ENCODE data around the gene USP15.

Gene USP15

GRCh38 chr12:62248873-62249272, 11.3 kb upstream of the USP15 start:
- TF ChIP-seq CTCF (IDR thresholded peaks at IDR 0.05; ENCODE audit: extremely low read depth, missing control alignments) = no peak
- DNase-seq (ENCODE audit: low spot score) = no peak

DNA sequence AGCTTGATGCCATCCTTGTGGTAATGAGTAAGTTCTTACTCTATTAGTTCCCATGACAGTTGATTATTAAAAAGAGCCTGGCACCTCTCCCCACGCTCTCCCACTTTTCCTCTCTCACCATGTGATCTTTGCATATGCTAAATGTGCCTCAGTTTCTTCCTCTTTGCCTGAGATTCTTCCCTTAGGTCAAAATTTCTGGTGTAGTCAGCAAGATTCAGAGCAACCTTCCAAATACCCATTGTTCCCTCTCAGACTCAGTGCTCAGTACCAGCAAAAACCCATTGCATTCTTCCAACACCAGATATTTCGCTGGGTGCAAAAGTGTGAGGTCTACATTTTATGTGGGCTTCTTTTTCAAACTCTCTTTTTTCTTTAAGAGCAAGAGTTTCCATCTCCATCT, 10.8 kb upstream of the USP15 start:
- TF ChIP-seq CTCF (IDR thresholded peaks at IDR 0.05; ENCODE audit: extremely low read depth, missing control alignments) = no peak

DNA sequence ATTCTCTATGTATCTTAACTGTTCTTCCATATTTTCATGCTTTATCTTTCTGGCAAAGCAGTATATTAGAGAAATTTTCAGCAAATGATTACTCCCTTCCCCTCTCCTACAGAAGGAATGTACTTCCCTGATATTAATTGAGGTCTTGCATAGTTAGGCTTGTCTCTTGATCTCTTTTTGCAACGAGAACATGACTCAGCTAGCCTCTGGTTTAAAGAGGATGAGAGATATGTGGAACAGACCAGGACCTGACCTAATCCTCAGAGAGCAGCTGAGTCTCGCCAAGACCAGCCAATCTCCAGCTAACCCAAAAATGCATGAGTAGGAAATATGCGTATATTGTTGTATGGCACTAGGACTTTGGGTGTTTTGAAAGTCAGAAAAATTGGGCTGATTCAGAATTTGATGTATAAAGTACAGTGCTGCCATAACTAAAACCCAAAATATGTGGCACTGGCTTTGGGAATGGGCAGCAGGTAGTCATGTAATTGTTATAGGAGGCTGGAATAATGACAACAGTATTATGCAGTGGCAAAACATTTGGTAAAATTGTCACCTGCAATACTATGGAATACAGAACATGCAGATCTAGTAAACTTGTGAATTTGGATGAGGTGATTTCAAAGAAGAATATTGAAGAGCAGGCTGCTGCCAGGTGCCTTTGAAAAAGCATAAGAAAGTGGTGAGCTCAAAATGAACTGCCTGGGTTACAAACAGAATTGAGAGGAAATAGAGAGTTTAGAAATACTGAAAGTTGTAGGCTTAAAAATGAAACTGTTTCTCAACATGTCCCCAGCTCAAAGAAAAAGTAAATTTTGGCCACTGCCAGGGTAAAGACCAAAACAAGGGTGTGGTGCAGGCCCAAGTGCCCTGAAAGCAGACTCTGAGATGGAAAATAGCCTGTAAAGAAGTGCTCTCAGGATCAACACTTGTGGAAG, 9.3 kb upstream of the USP15 start:
- peak; percentile 34 for DNase-seq (ENCODE audit: low spot score)
- no peak for TF ChIP-seq CTCF (IDR thresholded peaks at IDR 0.05; ENCODE audit: extremely low read depth, missing control alignments)

More for the DNA sequence above, 10.8 kb upstream of the USP15 start:
- DNase-seq (ENCODE audit: low spot score) = no peak

DNA sequence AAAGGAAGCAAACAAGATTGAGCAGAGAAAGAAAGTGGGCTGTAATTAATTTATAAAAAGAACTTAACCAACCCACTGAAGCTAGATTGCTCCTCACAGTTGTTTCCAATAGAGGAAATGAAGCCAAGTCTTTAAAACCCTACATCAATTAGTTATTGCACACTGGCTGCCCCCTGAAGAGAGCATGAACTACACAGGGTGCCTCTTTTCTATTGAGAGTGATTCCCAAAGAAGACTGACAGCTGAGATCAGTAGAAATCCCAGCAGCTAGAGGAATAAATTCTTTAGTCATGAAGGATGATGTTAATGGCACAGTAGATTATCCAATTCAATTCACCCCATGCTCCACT, 8.6 kb upstream of the USP15 start:
- DNase-seq (ENCODE audit: low spot score) = no peak
- no peak for TF ChIP-seq CTCF (IDR thresholded peaks at IDR 0.05; ENCODE audit: extremely low read depth, missing control alignments)

- no peak for TF ChIP-seq CTCF (IDR thresholded peaks at IDR 0.05; ENCODE audit: extremely low read depth, missing control alignments)
- no peak for DNase-seq (ENCODE audit: low spot score)
Measured at GRCh38 chr12:62252576-62252975, 7.6 kb upstream of the USP15 start.

- DNase-seq (ENCODE audit: low spot score) = no peak
- no peak for TF ChIP-seq CTCF (IDR thresholded peaks at IDR 0.05; ENCODE audit: extremely low read depth, missing control alignments)
Measured at GRCh38 chr12:62254967-62255366, 5.2 kb upstream of the USP15 start.

GRCh38 chr12:62256408-62257096, 3.7 kb upstream of the USP15 start:
- TF ChIP-seq CTCF (IDR thresholded peaks at IDR 0.05; ENCODE audit: extremely low read depth, missing control alignments) = no peak
- no peak for DNase-seq (ENCODE audit: low spot score)

Data from GM20000 (cell line).